GM18858 (cell line): ENCODE measurements around the gene VMP1.
A peak's percentile ranks its signal among the peaks of the same experiment; 100 is the strongest.
"Not testable (repeated sequence)": the region's sequence is repeated elsewhere in the genome, so short reads cannot be mapped to it uniquely, and the experiment has no call there.

Experiments used
- ATAC-seq: cut with Tn5 transposase; IDR thresholded peaks from one replicate; pipeline ENCODE4 v1.9.1; 2021; ENCODE audit not compliant: unreplicated experiment

VMP1 gene

DNA sequence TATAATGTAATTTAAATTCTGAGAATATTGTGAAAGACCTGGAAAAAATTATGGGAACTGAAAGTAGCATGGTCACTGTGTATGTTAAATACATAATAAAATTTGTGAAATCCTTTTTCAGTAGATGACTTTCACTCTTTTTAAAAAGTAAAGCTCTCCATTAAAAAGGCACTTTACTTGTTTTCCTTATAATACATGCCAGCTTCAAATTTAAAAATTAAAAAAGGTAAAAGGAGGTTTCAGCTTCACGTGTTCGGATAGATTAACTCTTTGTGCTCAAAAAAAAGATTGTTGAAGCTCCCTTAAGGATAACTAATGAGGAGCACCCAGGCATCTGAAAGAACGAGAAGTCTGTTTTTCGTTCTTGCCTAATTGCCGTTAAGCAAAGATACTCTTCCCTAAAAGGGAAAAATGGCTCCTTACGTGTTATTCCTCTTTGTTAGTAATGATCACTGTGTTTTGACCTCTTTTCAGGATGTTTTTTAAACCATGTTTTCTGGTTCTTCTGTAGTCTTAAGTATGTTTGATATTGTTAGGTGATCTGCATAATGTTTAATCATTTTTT is 97.5 kb downstream of the VMP1 start:
- ATAC-seq, result no peak

GRCh38 chr17:59806322-59806721 is 98.9 kb downstream of the VMP1 start:
- not testable (repeated sequence) for ATAC-seq

GRCh38 chr17:59807892-59808509 is 100.5 kb downstream of the VMP1 start:
- no peak for ATAC-seq

DNA sequence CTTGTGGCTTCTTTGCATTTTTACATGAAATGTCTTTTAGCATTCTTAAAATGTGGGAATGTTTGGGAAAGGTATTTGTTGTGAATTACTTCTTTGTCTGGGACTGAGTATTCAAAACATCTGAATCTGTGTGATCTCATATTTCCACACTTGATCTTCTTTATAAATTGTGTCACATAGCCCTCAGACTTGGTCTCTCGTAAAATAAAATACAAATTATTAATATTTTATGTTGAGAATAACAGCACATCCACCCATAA is 103.4 kb downstream of the VMP1 start:
- ATAC-seq, result no peak

GRCh38 chr17:59811209-59811608 is 103.8 kb downstream of the VMP1 start:
- no peak for ATAC-seq

GRCh38 chr17:59812139-59812538 is 104.7 kb downstream of the VMP1 start:
- no peak for ATAC-seq

DNA sequence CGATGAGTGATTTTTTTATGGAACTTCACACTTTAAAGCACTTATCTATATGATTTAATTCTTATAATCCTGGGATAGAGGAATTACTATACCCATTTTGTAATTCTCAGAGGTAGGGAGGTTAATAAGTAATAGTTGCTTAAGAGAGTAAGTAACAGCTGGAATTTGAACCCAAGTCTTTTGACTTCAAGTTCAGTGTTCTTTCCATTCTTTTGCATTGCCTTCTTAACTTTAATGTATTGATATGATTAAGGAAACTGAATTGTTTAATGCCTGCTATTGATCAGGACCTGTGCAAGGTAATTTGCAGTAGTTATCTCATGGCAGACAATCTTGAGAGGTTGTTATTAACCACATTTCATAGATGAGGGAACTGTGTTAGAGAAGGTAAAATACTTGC is 106.8 kb downstream of the VMP1 start:
- no peak for ATAC-seq

DNA sequence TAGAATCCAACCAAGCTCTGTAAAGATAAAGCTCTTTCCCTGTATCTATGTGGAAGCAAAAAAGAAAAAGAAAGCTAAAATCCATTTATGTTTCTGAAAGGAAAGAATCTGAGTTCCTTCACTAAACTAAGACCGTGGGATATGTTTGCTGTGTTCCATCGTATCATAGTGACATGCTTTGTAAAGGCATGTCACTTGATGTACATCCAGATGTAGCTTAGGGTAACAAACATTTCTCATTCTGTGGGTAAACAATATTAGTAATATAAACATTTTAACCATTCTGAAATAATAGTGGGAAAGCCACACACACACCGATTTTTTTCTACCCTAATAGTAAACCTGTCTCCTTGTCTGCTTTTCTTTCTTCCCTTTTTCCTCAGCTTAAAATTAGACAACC is 107.2 kb downstream of the VMP1 start:
- no peak for ATAC-seq

- no peak for ATAC-seq
Observed at GRCh38 chr17:59815965-59816364, 108.5 kb downstream of the VMP1 start.

DNA sequence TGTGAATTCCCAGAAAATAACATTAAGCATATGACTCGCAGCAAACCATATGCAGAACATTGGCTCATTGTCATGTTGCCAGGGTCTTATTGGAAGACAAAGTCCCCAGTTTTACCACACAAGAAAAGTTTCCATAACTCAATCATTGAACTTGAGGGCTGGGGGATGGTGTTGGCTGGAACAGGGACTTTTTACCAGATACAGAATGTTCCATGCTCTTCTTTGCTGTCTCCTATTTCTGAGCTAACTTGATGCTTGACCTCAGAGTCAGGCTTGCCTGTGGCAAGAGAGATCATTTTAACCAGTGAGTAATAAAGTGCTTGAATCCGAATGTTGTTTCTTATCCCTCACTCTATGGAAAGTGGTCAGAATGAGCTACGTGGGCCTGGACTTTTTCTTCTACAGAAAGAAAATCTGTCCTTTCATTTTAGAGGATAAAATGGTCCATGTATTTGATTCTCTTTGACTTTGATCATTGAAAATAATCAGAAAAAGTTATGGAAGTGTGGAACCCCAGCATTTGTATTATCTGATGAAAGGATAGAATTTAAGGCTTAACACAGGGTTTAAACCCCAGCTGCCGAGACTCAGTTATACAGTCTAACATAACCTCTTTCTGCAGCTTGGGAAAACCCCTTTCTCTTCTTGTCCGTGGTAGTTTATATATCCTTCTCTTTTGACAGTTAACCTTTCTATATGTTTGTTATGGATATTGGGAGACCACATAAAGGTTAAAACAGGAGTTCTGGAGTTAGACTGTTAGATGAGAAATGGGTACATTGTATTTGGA is 118.3 kb downstream of the VMP1 start:
- no peak for ATAC-seq

- ATAC-seq, result no peak
Observed at GRCh38 chr17:59826706-59827453, 119.4 kb downstream of the VMP1 start.

- no peak for ATAC-seq
Observed at GRCh38 chr17:59827721-59828477, 120.4 kb downstream of the VMP1 start.

DNA sequence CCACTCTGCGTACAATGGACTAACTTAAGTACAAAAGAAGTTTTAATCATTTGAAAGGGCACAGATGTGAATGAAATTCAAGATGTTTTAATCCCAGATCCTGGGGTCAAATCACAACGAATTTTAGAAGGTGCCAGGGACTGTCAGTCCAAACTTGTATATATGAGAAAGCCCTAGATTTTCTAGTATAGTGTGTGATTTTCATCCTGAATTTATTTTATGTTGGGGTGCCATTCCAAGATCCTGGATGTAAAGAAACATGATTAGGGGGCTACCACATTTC is 121.0 kb downstream of the VMP1 start:
- ATAC-seq, result no peak

- peak; percentile 2 for ATAC-seq
Observed at GRCh38 chr17:59828819-59829216, 121.4 kb downstream of the VMP1 start.

DNA sequence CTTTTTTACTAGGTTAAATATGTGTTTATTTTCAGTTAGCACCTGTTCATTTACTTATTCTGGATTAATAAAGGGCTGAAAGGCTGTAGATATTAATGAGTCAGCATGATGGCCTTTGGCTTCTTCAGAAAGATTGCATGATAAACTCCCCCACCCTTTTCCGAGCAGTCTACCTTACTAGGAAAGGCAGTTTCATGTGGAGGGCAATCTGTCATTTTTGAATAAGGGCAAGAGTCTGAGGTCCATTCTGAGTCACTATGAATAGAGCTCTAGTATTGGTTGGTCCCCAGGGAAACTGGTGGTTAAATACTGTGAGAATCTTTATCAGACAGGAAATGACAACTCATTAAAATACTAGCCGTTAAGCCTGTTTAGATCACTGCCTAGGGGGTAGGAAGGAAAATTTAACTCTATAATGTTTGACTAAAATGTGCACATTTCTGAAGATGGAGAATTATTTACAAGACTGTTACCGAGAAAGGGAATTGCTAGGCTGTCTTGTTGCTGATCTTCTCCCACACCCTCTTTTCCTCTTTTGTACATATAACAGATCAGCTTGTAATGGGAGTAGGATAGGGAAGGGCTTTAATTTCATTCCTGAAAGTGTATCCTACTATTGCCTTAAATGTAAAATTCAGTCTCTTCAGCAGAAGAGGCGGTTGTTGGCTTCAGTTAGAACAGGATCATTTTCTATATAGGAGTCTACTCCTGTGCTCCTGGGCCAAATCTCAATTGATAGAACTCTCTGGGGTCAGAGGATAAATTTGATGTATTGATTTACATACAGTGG is 122.0 kb downstream of the VMP1 start:
- peak; percentile 78 for ATAC-seq

- ATAC-seq, result no peak
Observed at GRCh38 chr17:59830007-59830630, 122.7 kb downstream of the VMP1 start.

DNA sequence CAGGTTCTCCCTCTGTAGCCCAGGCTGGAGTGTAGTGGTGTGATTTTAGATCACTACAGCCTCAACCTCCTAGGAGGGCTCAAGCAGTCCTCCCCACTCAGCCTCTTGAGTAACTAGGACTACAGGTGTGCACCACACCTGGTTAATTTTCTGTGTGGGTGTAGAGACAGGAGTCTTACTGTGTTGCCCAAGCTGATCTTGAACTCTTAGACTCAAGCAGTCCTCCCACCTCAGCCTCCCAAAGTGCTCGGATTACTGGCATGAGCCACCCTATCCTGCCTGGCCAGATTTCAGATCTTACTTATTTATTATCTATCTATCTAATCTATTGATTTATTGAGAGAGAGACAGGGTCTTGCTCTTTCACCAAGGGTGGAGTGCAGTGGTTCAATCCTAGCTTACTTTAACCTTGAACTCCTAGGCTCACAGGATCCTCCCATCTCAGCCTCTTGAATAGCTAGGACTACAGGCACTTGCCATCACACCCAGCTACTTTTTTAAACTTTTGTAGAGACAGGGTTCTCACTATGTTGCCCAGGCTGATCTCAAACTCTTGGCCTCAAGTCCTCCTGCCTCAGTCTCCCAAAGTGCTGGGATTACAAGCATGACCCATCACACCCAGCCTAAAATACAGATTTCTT is 123.5 kb downstream of the VMP1 start:
- no peak for ATAC-seq

- no peak for ATAC-seq
Observed at GRCh38 chr17:59832883-59833379, 125.5 kb downstream of the VMP1 start.

- ATAC-seq, result peak; percentile 72
Observed at GRCh38 chr17:59837308-59838051, 130.0 kb downstream of the VMP1 start.
